ENCODE data around the gene UNKL.
A peak's percentile ranks its signal among the peaks of the same experiment; 100 is the strongest.

The UNKL gene

DNA sequence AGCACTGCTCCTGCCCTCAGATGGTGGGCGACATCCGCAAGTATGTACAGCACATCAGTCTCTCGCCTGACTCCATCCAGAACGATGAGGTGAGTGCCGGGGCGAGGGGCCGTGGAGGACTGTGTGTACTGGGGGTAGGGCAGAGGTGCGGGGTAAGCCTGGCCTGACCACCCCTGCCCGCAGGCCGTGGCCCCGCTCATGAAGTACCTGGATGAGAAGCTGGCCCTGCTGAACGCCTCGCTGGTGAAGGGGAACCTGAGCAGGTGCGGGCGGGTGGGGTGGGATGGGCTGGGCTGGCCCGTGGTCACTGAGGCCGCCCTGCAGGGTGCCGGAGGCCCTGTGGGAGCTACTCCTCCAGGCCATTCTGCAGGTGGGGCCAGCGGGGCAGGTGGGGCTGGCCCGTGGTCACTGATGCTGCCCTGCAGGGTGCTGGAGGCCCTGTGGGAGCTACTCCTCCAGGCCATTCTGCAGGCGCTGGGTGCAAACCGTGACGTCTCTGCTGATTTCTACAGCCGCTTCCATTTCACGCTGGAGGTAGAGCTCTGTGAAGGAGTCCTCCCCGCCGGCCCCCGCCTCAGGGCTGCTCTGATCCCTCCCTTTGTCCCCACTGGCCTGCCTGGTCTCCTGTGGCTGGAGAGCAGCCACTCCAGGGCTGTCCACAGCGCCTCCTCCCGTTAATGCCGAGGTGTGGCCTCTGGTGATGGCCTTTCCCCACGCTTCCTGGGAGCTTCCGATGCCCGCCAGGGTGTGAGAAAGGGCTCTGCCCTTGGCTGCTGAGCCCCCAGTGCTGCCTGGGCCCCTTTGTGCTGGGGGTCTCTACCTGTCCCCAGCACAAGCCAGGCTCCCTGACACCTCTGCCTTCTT is 67.8 kb downstream of the UNKL start:
- H3K9me3 Mint-ChIP-seq = no peaks in the 10 kb centered on the region
- no peak overlapping the region for H3K27ac Mint-ChIP-seq
- peaks cover 24% of the 10 kb centered on the region for H3K27me3 Mint-ChIP-seq (ENCODE audit: low read depth, poor library complexity)
- H3K36me3 Mint-ChIP-seq (ENCODE audit: low read depth) = no peaks in the 10 kb centered on the region
- TF ChIP-seq, protein P1, sequence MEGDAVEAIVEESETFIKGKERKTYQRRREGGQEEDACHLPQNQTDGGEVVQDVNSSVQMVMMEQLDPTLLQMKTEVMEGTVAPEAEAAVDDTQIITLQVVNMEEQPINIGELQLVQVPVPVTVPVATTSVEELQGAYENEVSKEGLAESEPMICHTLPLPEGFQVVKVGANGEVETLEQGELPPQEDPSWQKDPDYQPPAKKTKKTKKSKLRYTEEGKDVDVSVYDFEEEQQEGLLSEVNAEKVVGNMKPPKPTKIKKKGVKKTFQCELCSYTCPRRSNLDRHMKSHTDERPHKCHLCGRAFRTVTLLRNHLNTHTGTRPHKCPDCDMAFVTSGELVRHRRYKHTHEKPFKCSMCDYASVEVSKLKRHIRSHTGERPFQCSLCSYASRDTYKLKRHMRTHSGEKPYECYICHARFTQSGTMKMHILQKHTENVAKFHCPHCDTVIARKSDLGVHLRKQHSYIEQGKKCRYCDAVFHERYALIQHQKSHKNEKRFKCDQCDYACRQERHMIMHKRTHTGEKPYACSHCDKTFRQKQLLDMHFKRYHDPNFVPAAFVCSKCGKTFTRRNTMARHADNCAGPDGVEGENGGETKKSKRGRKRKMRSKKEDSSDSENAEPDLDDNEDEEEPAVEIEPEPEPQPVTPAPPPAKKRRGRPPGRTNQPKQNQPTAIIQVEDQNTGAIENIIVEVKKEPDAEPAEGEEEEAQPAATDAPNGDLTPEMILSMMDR (IDR thresholded peaks at IDR 0.05) = no peak
- no peak overlapping the region for H3K4me3 Mint-ChIP-seq
- no peak for DNase-seq
- peaks cover 10% of the 10 kb centered on the region for H3K4me1 Mint-ChIP-seq

DNA sequence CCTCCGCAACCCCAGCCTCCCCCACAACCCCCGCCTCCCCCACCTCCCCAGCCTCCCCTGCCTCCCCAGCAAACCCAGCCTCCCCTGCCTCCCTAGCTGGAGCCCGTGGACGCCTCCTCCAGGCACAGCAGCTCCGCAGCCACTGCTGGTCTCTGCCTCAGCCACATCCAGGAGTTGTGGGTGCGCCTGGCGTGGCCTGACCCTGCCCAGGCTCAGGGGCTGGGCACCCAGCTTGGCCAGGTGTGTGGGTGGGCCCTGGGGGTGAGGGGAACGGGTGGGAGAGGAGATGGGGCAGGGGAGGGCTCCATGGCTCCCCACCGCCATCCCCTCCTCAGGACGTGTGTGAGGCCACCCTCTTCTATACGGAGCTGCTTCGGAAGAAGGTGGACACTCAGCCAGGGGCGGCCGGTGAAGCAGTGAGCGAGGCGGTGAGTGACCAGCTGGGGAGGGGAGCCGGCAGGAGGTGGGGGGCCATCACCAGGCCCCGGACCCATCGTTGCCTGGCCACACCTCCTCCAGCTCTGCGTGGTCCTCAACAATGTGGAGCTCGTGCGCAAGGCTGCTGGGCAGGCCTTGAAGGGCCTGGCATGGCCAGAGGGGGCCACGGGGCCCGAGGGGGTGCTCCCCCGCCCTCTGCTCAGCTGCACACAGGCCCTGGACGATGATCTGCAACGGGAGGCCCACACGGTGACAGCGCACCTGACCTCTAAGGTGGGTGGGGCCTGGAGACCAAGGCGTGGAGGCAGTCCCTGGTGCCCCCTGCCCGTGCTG is 68.7 kb downstream of the UNKL start:
- no peak overlapping the region for H3K27ac Mint-ChIP-seq
- no peaks in the 10 kb centered on the region for H3K9me3 Mint-ChIP-seq
- no peak overlapping the region for H3K4me3 Mint-ChIP-seq
- H3K4me1 Mint-ChIP-seq = peaks cover 10% of the 10 kb centered on the region
- TF ChIP-seq, protein P1 (IDR thresholded peaks at IDR 0.05) = no peak
- H3K36me3 Mint-ChIP-seq (ENCODE audit: low read depth) = no peaks in the 10 kb centered on the region
- no peak for DNase-seq
- H3K27me3 Mint-ChIP-seq (ENCODE audit: low read depth, poor library complexity) = peaks cover 29% of the 10 kb centered on the region

DNA sequence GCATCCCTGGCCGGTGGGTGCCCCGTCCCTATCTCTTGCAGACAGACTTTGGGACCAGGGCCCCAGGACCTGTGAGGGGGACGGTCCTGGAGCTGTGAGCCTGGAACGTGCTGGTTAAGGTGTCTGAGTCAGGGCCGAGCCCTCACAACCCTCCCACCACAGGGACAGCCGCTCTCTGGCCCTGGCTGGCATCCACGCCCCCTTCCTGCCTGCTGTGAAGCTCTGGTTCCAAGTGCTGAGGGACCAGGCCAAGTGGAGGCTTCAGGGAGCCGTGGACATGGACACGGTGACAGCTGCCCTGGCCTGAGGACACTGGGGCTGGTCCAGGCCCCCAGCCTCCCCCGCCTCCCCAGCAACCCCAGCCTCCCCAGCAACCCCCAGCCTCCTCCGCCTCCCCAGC is 69.4 kb downstream of the UNKL start:
- H3K36me3 Mint-ChIP-seq (ENCODE audit: low read depth) = no peaks in the 10 kb centered on the region
- H3K4me1 Mint-ChIP-seq = peaks cover 10% of the 10 kb centered on the region
- DNase-seq = no peak
- peaks cover 34% of the 10 kb centered on the region for H3K27me3 Mint-ChIP-seq (ENCODE audit: low read depth, poor library complexity)
- no peak overlapping the region for H3K4me3 Mint-ChIP-seq
- no peaks in the 10 kb centered on the region for H3K9me3 Mint-ChIP-seq
- no peak overlapping the region for H3K27ac Mint-ChIP-seq
- TF ChIP-seq, protein P1 (IDR thresholded peaks at IDR 0.05) = no peak

DNA sequence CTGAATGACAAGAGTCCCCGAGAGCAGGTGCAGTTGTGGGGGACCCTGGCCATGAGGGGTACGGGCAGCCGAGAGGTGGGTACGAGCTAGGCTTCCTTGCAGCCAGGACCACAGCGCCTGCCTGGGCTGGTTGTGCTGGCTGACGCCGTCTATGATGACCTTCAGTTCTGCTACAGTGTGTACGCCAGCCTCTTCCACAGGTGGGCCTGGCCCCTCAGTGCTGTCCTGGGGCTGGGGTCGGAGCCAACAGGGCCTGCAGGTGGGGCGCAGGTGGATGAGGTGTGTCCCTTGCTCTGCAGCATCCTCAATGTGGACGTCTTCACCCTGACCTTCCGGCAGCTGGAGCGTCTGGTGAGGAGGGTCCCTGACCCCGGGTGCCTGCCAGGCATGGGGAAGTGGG is 70.0 kb downstream of the UNKL start:
- H3K4me3 Mint-ChIP-seq = no peak overlapping the region
- TF ChIP-seq, protein P1 (IDR thresholded peaks at IDR 0.05) = no peak

DNA sequence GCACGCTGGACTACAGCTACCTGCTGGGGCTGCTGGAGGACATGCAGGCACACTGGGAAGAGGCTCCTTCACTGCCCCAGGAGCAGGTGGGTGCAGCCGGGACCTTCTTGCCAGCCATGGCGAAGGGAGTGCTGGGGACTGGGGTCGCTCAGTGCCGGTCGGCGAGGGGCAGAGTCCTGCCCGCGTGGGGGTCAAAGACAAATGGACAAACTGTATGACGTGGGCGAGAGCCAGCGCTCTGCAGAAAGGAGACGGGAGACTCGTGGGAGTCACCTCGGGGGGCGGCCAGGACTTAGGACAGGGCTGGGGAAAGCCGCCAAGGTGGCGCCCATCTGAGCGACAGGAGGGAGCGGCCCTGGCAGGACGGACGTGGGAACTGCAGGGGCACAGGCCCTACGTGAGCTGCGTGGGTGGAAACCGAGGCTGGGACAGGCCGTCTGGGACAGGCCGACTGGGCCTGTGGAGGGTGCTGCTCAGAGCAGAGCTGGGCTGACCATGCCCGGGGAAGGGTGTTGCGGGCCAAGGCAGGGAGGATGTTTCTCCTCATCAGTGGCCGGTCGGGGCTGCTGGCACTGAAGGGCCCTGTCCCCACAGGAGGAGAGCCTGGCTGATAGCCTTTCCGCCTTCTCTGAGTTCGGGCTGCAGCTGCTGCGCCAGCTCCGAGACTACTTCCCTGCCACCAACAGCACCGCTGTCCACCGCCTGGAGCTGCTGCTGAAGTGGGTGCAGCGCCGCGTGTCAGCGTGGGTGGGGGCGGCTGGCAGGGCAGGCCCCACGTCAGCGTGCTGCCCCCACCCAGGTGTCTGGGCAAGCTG is 70.9 kb downstream of the UNKL start:
- no peak for DNase-seq
- no peaks in the 10 kb centered on the region for H3K9me3 Mint-ChIP-seq
- no peak overlapping the region for H3K27ac Mint-ChIP-seq

More for the DNA sequence above, 70.0 kb downstream of the UNKL start:
- Mint-ChIP-seq H3K4me1 (peaks cover 10% of the 10 kb centered on the region), H3K27me3 (ENCODE audit: low read depth, poor library complexity) (peaks cover 40% of the 10 kb centered on the region), H3K27ac (no peak overlapping the region), H3K36me3 (ENCODE audit: low read depth) (no peaks in the 10 kb centered on the region), H3K9me3 (no peaks in the 10 kb centered on the region)
- no peak for DNase-seq

More for the DNA sequence above, 70.9 kb downstream of the UNKL start:
- H3K36me3 Mint-ChIP-seq (ENCODE audit: low read depth) = no peaks in the 10 kb centered on the region
- H3K4me1 Mint-ChIP-seq = peaks cover 10% of the 10 kb centered on the region
- H3K4me3 Mint-ChIP-seq = peak overlapping the region; percentile 80
- H3K27me3 Mint-ChIP-seq (ENCODE audit: low read depth, poor library complexity) = peaks cover 40% of the 10 kb centered on the region
- TF ChIP-seq, protein P1 (IDR thresholded peaks at IDR 0.05) = no peak

All from nephron progenitor cell (in vitro differentiated cells).